PC-3 (cell line): ENCODE data around the gene LRRC51. TPM values are rescaled to one million over a fixed set of nuclear protein-coding genes. Genes with fewer than 3 reads are reported as not detected.
A peak's percentile ranks its signal among the peaks of the same experiment; 100 is the strongest.
"Not testable (repeated sequence)": the region's sequence is repeated elsewhere in the genome, so short reads cannot be mapped to it uniquely, and the experiment has no call there.

Source experiments
- ATAC-seq: fragments of 200-7000 bp; cut with Tn5 transposase; 2 replicates; pipeline ENCODE4 v1.9.1; 2020; ENCODE audit warnings: mild to moderate bottlenecking, moderate library complexity
- BruUV-seq: library from RNA; stranded (reverse); fragments of 400-500 nt; replicated peaks from 2 replicates; lab custom pipeline; 2021; lab: Mats Ljungman, UMichigan
- CTCF ChIA-PET: fragments of 300-600 bp; sonication (Branson Sonifier 250); formaldehyde crosslinking; loops from one replicate; lab custom pipeline; 2022; ENCODE audit warnings: antibody characterized with exemption; lab: Charles Lee
- POLR2A ChIA-PET: fragments of 300-600 bp; sonication (Branson Sonifier 250); formaldehyde crosslinking; loops from one replicate; lab custom pipeline; 2022; ENCODE audit warnings: antibody characterized with exemption; ENCODE audit not compliant: unreplicated experiment; lab: Charles Lee
- DNase-seq: peaks from one replicate; pipeline ENCODE4 v3.0.0-alpha.2; 2015
- H2AFZ ChIP-seq: fragments of 300-600 bp; sonication (generic); 2 replicates; pipeline ENCODE4 v1.6.0; 2016; ENCODE audit warnings: antibody characterized with exemption, low read length
- H3F3A ChIP-seq: fragments of 300-600 bp; sonication (generic); one replicate; pipeline ENCODE4 v1.6.0; 2017; ENCODE audit warnings: antibody characterized with exemption, low read length, control low read depth, mild to moderate bottlenecking; ENCODE audit not compliant: unreplicated experiment
- H3K27ac ChIP-seq: fragments of 300-600 bp; sonication (generic); 2 replicates; pipeline ENCODE4 v1.5.1; 2016; ENCODE audit warnings: mild to moderate bottlenecking, low read length
- H3K27me3 ChIP-seq: fragments of 300-600 bp; sonication (generic); 2 replicates; pipeline ENCODE4 v1.6.1; 2016; ENCODE audit warnings: low read length, mixed read lengths
- H3K36me3 ChIP-seq: fragments of 300-600 bp; sonication (generic); 2 replicates; pipeline ENCODE4 v1.6.1; 2016; ENCODE audit warnings: low read depth, mixed run types, low read length, mixed read lengths
- H3K4me1 ChIP-seq: fragments of 300-600 bp; sonication (generic); 2 replicates; pipeline ENCODE4 v1.5.1; 2016; ENCODE audit warnings: low read length; ENCODE audit not compliant: insufficient read depth
- H3K4me2 ChIP-seq: fragments of 300-600 bp; sonication (generic); 2 replicates; pipeline ENCODE4 v1.6.0; 2016; ENCODE audit warnings: low read length
- H3K4me3 ChIP-seq: fragments of 300-600 bp; sonication (generic); 2 replicates; pipeline ENCODE4 v1.5.1; 2016; ENCODE audit warnings: mild to moderate bottlenecking, low read length, mixed read lengths
- H3K79me2 ChIP-seq: fragments of 300-600 bp; sonication (generic); 2 replicates; pipeline ENCODE4 v1.6.1; 2017; ENCODE audit warnings: low read length, mixed read lengths
- H3K9ac ChIP-seq: fragments of 300-600 bp; sonication (generic); 2 replicates; pipeline ENCODE4 v1.6.0; 2016; ENCODE audit warnings: mild to moderate bottlenecking, low read length
- H3K9me2 ChIP-seq: fragments of 300-600 bp; sonication (generic); replicated peaks from 2 replicates; pipeline ENCODE4 v1.6.1; 2016; ENCODE audit warnings: mixed run types, low read length, mixed read lengths
- H3K9me3 ChIP-seq: fragments of 300-600 bp; sonication (generic); 2 replicates; pipeline ENCODE4 v1.6.1; 2016; ENCODE audit warnings: low read length, mixed read lengths
- H4K20me1 ChIP-seq: fragments of 300-600 bp; sonication (generic); 2 replicates; pipeline ENCODE4 v1.6.1; 2016; ENCODE audit warnings: low read length, mixed read lengths
- CTCF ChIP-seq: fragments of 300-600 bp; sonication (generic); conservative IDR thresholded peaks from 2 replicates; pipeline ENCODE4 v1.5.1; 2017; ENCODE audit warnings: antibody characterized with exemption, low read depth, mild to moderate bottlenecking, low read length
- EZH2 ChIP-seq: fragments of 300-600 bp; sonication (generic); IDR thresholded peaks from one replicate; pipeline ENCODE4 v1.6.1; 2017; ENCODE audit warnings: antibody characterized with exemption, mild to moderate bottlenecking, low read length; ENCODE audit not compliant: unreplicated experiment
- EZH2phosphoT487 ChIP-seq: fragments of 300-600 bp; sonication (generic); IDR thresholded peaks from 2 replicates; pipeline ENCODE4 v1.6.1; 2018; ENCODE audit warnings: mild to moderate bottlenecking, antibody characterized with exemption, low read length, borderline replicate concordance
- intact Hi-C: fragments of 100-400 bp; cut with micrococcal nuclease; formaldehyde crosslinking; loops from 2 replicates; pipeline ENCODE4 v1.9.0; 2023
- total RNA-seq: library from RNA; depleted of rRNA; stranded (reverse); fragments of >200 nt; gene quantifications from 2 replicates; pipeline ENCODE4 v1.2.3, GENCODE V29; 2014

LRRC51 gene
- total RNA-seq, 1 experiment from 2014 or later = 5.8 TPM

GRCh38 chr11:72140661-72141060 is 60.0 kb downstream of the LRRC51 start:
- Histone ChIP-seq H3K27me3 (no peaks in the 10 kb centered on the region), H4K20me1 (no peaks in the 10 kb centered on the region), H3K9me2 (no peaks in the 10 kb centered on the region), H3K9me3 (no peaks in the 10 kb centered on the region), H3K27ac (no peak overlapping the region), H3K4me1 (peaks cover 18% of the 10 kb centered on the region; the same call in 1 of the 2 replicates), H3K36me3 (no peaks in the 10 kb centered on the region), H3K4me3 (no peak overlapping the region), H3K4me2 (no peak overlapping the region), H3F3A (no peaks in the 10 kb centered on the region), H3K79me2 (no peaks in the 10 kb centered on the region), H3K9ac (no peak overlapping the region), H2AFZ (no peak overlapping the region)
- POLR2A ChIA-PET = no interaction called here
- no peak for TF ChIP-seq EZH2phosphoT487
- no peak for TF ChIP-seq CTCF
- TF ChIP-seq EZH2 = no peak
- no peak for ATAC-seq
- intact Hi-C loops = loop anchor here (5.0 kb wide), 1 partner anchor 158 kb away; no protein-coding TSS in a partner anchor
- BruUV-seq = no TSS peak
- DNase-seq = no peak
- CTCF ChIA-PET = no interaction called here

GRCh38 chr11:72141066-72141465 is 60.4 kb downstream of the LRRC51 start:
- Histone ChIP-seq H3K27me3 (no peaks in the 10 kb centered on the region), H4K20me1 (no peaks in the 10 kb centered on the region), H2AFZ (no peak overlapping the region), H3K79me2 (no peaks in the 10 kb centered on the region), H3F3A (no peaks in the 10 kb centered on the region), H3K9me2 (no peaks in the 10 kb centered on the region), H3K27ac (no peak overlapping the region), H3K9me3 (no peaks in the 10 kb centered on the region), H3K9ac (no peak overlapping the region), H3K4me3 (no peak overlapping the region), H3K36me3 (no peaks in the 10 kb centered on the region), H3K4me1 (peaks cover 18% of the 10 kb centered on the region; the same call in 1 of the 2 replicates), H3K4me2 (no peak overlapping the region)
- ChIA-PET CTCF (no interaction called here), POLR2A (no interaction called here)
- DNase-seq = peak; percentile 78
- BruUV-seq = no TSS peak
- no peak; the same call in 1 of the 2 replicates for ATAC-seq
- no peak for TF ChIP-seq CTCF
- no peak for TF ChIP-seq EZH2phosphoT487
- no peak for TF ChIP-seq EZH2
- intact Hi-C loops = loop anchor here (5.0 kb wide), 1 partner anchor 159 kb away; no protein-coding TSS in a partner anchor

- H3K79me2 ChIP-seq, H3K4me3 ChIP-seq, H3K9me3 ChIP-seq, DNase-seq, H3K27ac ChIP-seq, H3F3A ChIP-seq, H3K9me2 ChIP-seq, BruUV-seq, H3K9ac ChIP-seq, H4K20me1 ChIP-seq, ATAC-seq, H3K36me3 ChIP-seq, H3K4me2 ChIP-seq, POLR2A ChIA-PET, H2AFZ ChIP-seq, H3K27me3 ChIP-seq: not testable (repeated sequence)
- CTCF ChIA-PET = interaction anchor here (0.7 kb wide), 1 partner anchor 39 kb away, joined by 3 read pairs; no protein-coding TSS in a partner anchor
- intact Hi-C loops = loop anchor here (5.0 kb wide), 1 partner anchor 160 kb away; no protein-coding TSS in a partner anchor
- peaks cover 18% of the 10 kb centered on the region; the same call in 1 of the 2 replicates for H3K4me1 ChIP-seq
These were observed 61.4 kb downstream of the LRRC51 start for GRCh38 chr11:72142086-72142485.

GRCh38 chr11:72142543-72142942 is 61.9 kb downstream of the LRRC51 start:
- H2AFZ ChIP-seq, H3K36me3 ChIP-seq, ATAC-seq, H3K4me2 ChIP-seq, H3K27me3 ChIP-seq, H3K4me3 ChIP-seq, H3K79me2 ChIP-seq, H3K27ac ChIP-seq, POLR2A ChIA-PET, DNase-seq, H4K20me1 ChIP-seq, H3K9me2 ChIP-seq, H3K9ac ChIP-seq, H3K9me3 ChIP-seq, H3F3A ChIP-seq, BruUV-seq: not testable (repeated sequence)
- CTCF ChIA-PET = interaction anchor here (0.7 kb wide), 1 partner anchor 38 kb away, joined by 3 read pairs; no protein-coding TSS in a partner anchor
- intact Hi-C loops = loop anchor here (5.0 kb wide), 1 partner anchor 160 kb away; no protein-coding TSS in a partner anchor
- H3K4me1 ChIP-seq = peaks cover 18% of the 10 kb centered on the region; the same call in 1 of the 2 replicates
